Ishikawa (cell line): Measurements from ENCODE around the gene HTR1D.

Source experiments
- CEBPB ChIP-seq: IDR thresholded peaks from 2 replicates; pipeline ENCODE4 v1.6.1; 2012
- CREB1 ChIP-seq: IDR thresholded peaks from 2 replicates; pipeline ENCODE4 v1.6.1; 2012; ENCODE audit warnings: low read depth
- EGR1 ChIP-seq: IDR thresholded peaks from 2 replicates; pipeline ENCODE4 v1.6.1; 2012
- EP300 ChIP-seq: IDR thresholded peaks from 2 replicates; pipeline ENCODE4 v1.6.1; 2012; ENCODE audit warnings: borderline replicate concordance
- FOXM1 ChIP-seq: IDR thresholded peaks from 2 replicates; pipeline ENCODE4 v1.6.1; 2012; ENCODE audit warnings: low read depth, borderline replicate concordance
- MAX ChIP-seq: IDR thresholded peaks from 2 replicates; pipeline ENCODE4 v1.6.1; 2012
- NFIC ChIP-seq: IDR thresholded peaks from 2 replicates; pipeline ENCODE4 v1.6.1; 2012
- RAD21 ChIP-seq: IDR thresholded peaks from 2 replicates; pipeline ENCODE4 v1.6.1; 2012; ENCODE audit warnings: low read depth
- REST ChIP-seq: IDR thresholded peaks from 2 replicates; pipeline ENCODE4 v1.6.1; 2012; ENCODE audit warnings: low read depth, mild to moderate bottlenecking
- TAF1 ChIP-seq: IDR thresholded peaks from 2 replicates; pipeline ENCODE4 v1.6.1; 2012; ENCODE audit warnings: low read depth, mild to moderate bottlenecking
- TCF12 ChIP-seq: IDR thresholded peaks from 2 replicates; pipeline ENCODE4 v1.6.1; 2012; ENCODE audit warnings: low read depth
- TEAD4 ChIP-seq: IDR thresholded peaks from 2 replicates; pipeline ENCODE4 v1.6.1; 2012
- USF1 ChIP-seq: IDR thresholded peaks from 2 replicates; pipeline ENCODE4 v1.6.1; 2012
- YY1 ChIP-seq: IDR thresholded peaks from 2 replicates; pipeline ENCODE4 v1.6.1; 2012; ENCODE audit warnings: low read depth
- ZBTB7A ChIP-seq: IDR thresholded peaks from 2 replicates; pipeline ENCODE4 v1.6.1; 2012; ENCODE audit warnings: low read depth

The HTR1D gene

GRCh38 chr1:23222742-23223141 lies 5.4 kb upstream of the HTR1D start:
- TF ChIP-seq EGR1 (no peak), REST (no peak), TAF1 (no peak), FOXM1 (no peak), TCF12 (no peak), CEBPB (no peak), MAX (no peak), NFIC (no peak)

GRCh38 chr1:23222331-23222730 lies 5.0 kb upstream of the HTR1D start:
- TF ChIP-seq MAX, result no peak
- no peak for TF ChIP-seq EP300
- TF ChIP-seq REST, result no peak
- TF ChIP-seq ZBTB7A, result no peak
- no peak for TF ChIP-seq EGR1
- TF ChIP-seq YY1, result no peak
- no peak for TF ChIP-seq USF1
- TF ChIP-seq RAD21, result no peak
- no peak for TF ChIP-seq CEBPB
- TF ChIP-seq NFIC, result no peak
- no peak for TF ChIP-seq TEAD4
- no peak for TF ChIP-seq FOXM1
- no peak for TF ChIP-seq TCF12

GRCh38 chr1:23221107-23221506 lies 3.8 kb upstream of the HTR1D start:
- TF ChIP-seq RAD21, result no peak
- TF ChIP-seq TCF12, result no peak
- no peak for TF ChIP-seq TAF1
- TF ChIP-seq USF1, result no peak
- TF ChIP-seq CEBPB, result no peak
- no peak for TF ChIP-seq FOXM1
- no peak for TF ChIP-seq YY1
- no peak for TF ChIP-seq TEAD4
- TF ChIP-seq EGR1, result no peak
- TF ChIP-seq CREB1, result no peak
- no peak for TF ChIP-seq ZBTB7A

GRCh38 chr1:23216771-23217420 lies 406 bp downstream of the HTR1D start:
- TF ChIP-seq RAD21 (peak; percentile 50; the same call in 1 of the 2 replicates), ZBTB7A (peak; percentile 98), FOXM1 (no peak), TEAD4 (no peak), CREB1 (no peak), TCF12 (peak; percentile 17; the same call in 1 of the 2 replicates)

- TF ChIP-seq MAX (no peak), EGR1 (no peak), CEBPB (no peak), CREB1 (no peak), REST (no peak), EP300 (no peak), YY1 (no peak), RAD21 (no peak), FOXM1 (no peak), NFIC (no peak), ZBTB7A (no peak)
Observed at GRCh38 chr1:23215751-23216449, 1.4 kb downstream of the HTR1D start.
